CD4-positive, alpha-beta T cell treated with Interleukin-21 for 1 hour (primary cell): ENCODE measurements around the gene POLR1G.
"Not testable (repeated sequence)": the region's sequence is repeated elsewhere in the genome, so short reads cannot be mapped to it uniquely, and the experiment has no call there.

ENCODE experiments used
- DNase-seq: peaks from one replicate; pipeline ENCODE4 v3.0.0-alpha.2; 2020

Gene POLR1G

GRCh38 chr19:45401815-45402214 is 4.6 kb upstream of the POLR1G start:
- no peak for DNase-seq

GRCh38 chr19:45402298-45403061 is 4.0 kb upstream of the POLR1G start:
- DNase-seq, result peak; percentile 21

GRCh38 chr19:45403272-45403671 is 3.2 kb upstream of the POLR1G start:
- no peak for DNase-seq

GRCh38 chr19:45403781-45404556 is 2.5 kb upstream of the POLR1G start:
- peak; percentile 59 for DNase-seq

- DNase-seq, result peak; percentile 57
Observed at GRCh38 chr19:45404557-45405434, 1.6 kb upstream of the POLR1G start, which contains the start of gene PPP1R13L. PPP1R13L (minus strand) TSS chr19:45405069; CDS start chr19:45398318, 6,751 bp downstream.

- peak; percentile 86 for DNase-seq
Observed at GRCh38 chr19:45405435-45406225, 814 bp upstream of the POLR1G start.

GRCh38 chr19:45407091-45407375 is 589 bp downstream of the POLR1G start:
- DNase-seq, result no peak

GRCh38 chr19:45407585-45407984 is 1.1 kb downstream of the POLR1G start:
- DNase-seq, result not testable (repeated sequence)

GRCh38 chr19:45408121-45408520 is 1.7 kb downstream of the POLR1G start:
- no peak for DNase-seq

GRCh38 chr19:45408830-45409556 is 2.5 kb downstream of the POLR1G start:
- no peak for DNase-seq

- DNase-seq, result no peak
Observed at GRCh38 chr19:45409557-45409920, 3.1 kb downstream of the POLR1G start.

- not testable (repeated sequence) for DNase-seq
Observed at GRCh38 chr19:45410330-45410729, 3.9 kb downstream of the POLR1G start.

GRCh38 chr19:45413497-45413896 is 7.1 kb downstream of the POLR1G start:
- no peak for DNase-seq

GRCh38 chr19:45414468-45414867 is 8.0 kb downstream of the POLR1G start:
- no peak for DNase-seq

- no peak for DNase-seq
Observed at GRCh38 chr19:45417151-45417550, 10.7 kb downstream of the POLR1G start.

GRCh38 chr19:45418802-45419201 is 12.4 kb downstream of the POLR1G start:
- no peak for DNase-seq

- DNase-seq, result no peak
Observed at GRCh38 chr19:45419396-45419795, 13.0 kb downstream of the POLR1G start.

- no peak for DNase-seq
Observed at GRCh38 chr19:45419895-45420294, 13.5 kb downstream of the POLR1G start.

- DNase-seq, result no peak
Observed at GRCh38 chr19:45420356-45420755, 13.9 kb downstream of the POLR1G start.

- DNase-seq, result no peak
Observed at GRCh38 chr19:45420871-45421270, 14.4 kb downstream of the POLR1G start.

- DNase-seq, result no peak
Observed at GRCh38 chr19:45421947-45422498, 15.6 kb downstream of the POLR1G start.
